Measurements from ENCODE around the gene ATP6V0A4. TPM values are rescaled to one million over a fixed set of nuclear protein-coding genes. Genes with fewer than 3 reads are reported as not detected.

ATP6V0A4 gene
- polyA plus RNA-seq, 1 of the 3 experiments (the other 2 are of a cell fraction): not detected

- TF ChIP-seq TEAD4 (IDR thresholded peaks at IDR 0.05; ENCODE audit: borderline replicate concordance, insufficient read depth) (no peak), RAD21 (IDR thresholded peaks at IDR 0.05; ENCODE audit: low read length) (no peak), FOXM1 (IDR thresholded peaks at IDR 0.05; ENCODE audit: low read depth) (no peak), CHD2 (IDR thresholded peaks at IDR 0.05; ENCODE audit: low read length, partially characterized antibody) (no peak), TCF12 (IDR thresholded peaks at IDR 0.05) (no peak), ZBTB33 (IDR thresholded peaks at IDR 0.05; ENCODE audit: borderline replicate concordance, low read depth) (no peak), YY1 (IDR thresholded peaks at IDR 0.05; ENCODE audit: low read depth) (no peak), USF1 (IDR thresholded peaks at IDR 0.05; ENCODE audit: borderline replicate concordance, low read depth) (no peak), EP300 (IDR thresholded peaks at IDR 0.05; ENCODE audit: borderline replicate concordance in 1 of 2, low read depth in 1 of 2, low read length in 1 of 2) (no peak), GABPA (IDR thresholded peaks at IDR 0.05; ENCODE audit: low read depth) (no peak), POLR2AphosphoS5 (IDR thresholded peaks at IDR 0.05; ENCODE audit: low read depth, low read length) (no peak), FOSL2 (IDR thresholded peaks at IDR 0.05; ENCODE audit: borderline replicate concordance, low read depth) (no peak), RCOR1 (IDR thresholded peaks at IDR 0.05; ENCODE audit: low read length) (no peak), EZH2phosphoT487 (IDR thresholded peaks at IDR 0.05; ENCODE audit: borderline replicate concordance, low read depth) (no peak), NFIC (IDR thresholded peaks at IDR 0.05; ENCODE audit: borderline replicate concordance) (no peak), PBX3 (IDR thresholded peaks at IDR 0.05) (no peak)
- POLR2A ChIA-PET: no interaction called here
- Histone ChIP-seq H2AFZ (ENCODE audit: low read depth) (no peak overlapping the region), H3K79me2 (ENCODE audit: insufficient read depth) (no peaks in the 10 kb centered on the region), H3K36me3 (replicated peaks in 1 of 2; ENCODE audit: control insufficient read depth in 1 of 2, insufficient read depth in 2 of 2, low read length in 1 of 2) (no peaks in the 10 kb centered on the region), H3K27me3 (ENCODE audit: insufficient read depth) (no peaks in the 10 kb centered on the region), H3K4me2 (no peak overlapping the region), H3K9ac (no peak overlapping the region), H3F3A (replicated peaks; ENCODE audit: insufficient read depth) (no peaks in the 10 kb centered on the region), H3K9me3 (no peaks in the 10 kb centered on the region; the same call in 1 of the 2 replicates), H3K4me1 (ENCODE audit: control insufficient read depth in 1 of 2, insufficient read depth in 2 of 2, low read depth in 1 of 2, low read length in 1 of 2) (peaks cover 0 to 34% of the 10 kb centered on the region in 2 experiments; a peak in 2 of 4 replicates), H3K27ac (ENCODE audit: low read depth in 2 of 2, low read length in 1 of 2) (peak overlapping the region in 1 of 2 experiments; percentile 90; a peak in 2 of 4 replicates), H4K20me1 (ENCODE audit: insufficient read depth) (no peaks in the 10 kb centered on the region), H3K4me3 (ENCODE audit: low read depth in 2 of 2, low read length in 1 of 2) (no peak overlapping the region), H3K9me2 (no peaks in the 10 kb centered on the region)
- DNase-seq: no peak
- WGBS (ENCODE audit: low lambda C conversion rate): 26% methylated on average over 6 of the region's 6 CpGs
- CTCF ChIA-PET: interaction anchor here (1.2 to 3.4 kb wide), 2 partner anchors 71 to 506 kb away, joined by 6 to 12 read pairs; no protein-coding TSS in a partner anchor
Observed at GRCh38 chr7:138667535-138668228, 130.3 kb downstream of the ATP6V0A4 start.
